SK-N-SH treated with all-trans-retinoic acid at 6 μM for 48 hours (cell line): Measurements from ENCODE around the gene PAPPA.

Experiments used
- ATAC-seq: fragments of 200-7000 bp; cut with Tn5 transposase; 3 replicates; pipeline ENCODE4 v1.9.1; 2020; ENCODE audit warnings: mild to moderate bottlenecking, moderate library complexity
- ARNTL ChIP-seq: fragments of 450-650 bp; formaldehyde crosslinking; IDR thresholded peaks from 2 replicates; pipeline ENCODE4 v1.5.0; 2020; ENCODE audit warnings: low read depth, mild to moderate bottlenecking, moderate library complexity, borderline replicate concordance
- BACH2 ChIP-seq: fragments of 250-450 bp; sonication (Bioruptor Pico); IDR thresholded peaks from 2 replicates; pipeline ENCODE4 v1.9.0; 2021; ENCODE audit warnings: mild to moderate bottlenecking, borderline replicate concordance
- CREB5 ChIP-seq: fragments of 250-450 bp; sonication (Bioruptor Pico); IDR thresholded peaks from 2 replicates; pipeline ENCODE4 v1.5.1; 2020; ENCODE audit warnings: low read depth, mild to moderate bottlenecking, moderate library complexity
- CSDC2 ChIP-seq: fragments of 250-450 bp; sonication (Bioruptor Pico); IDR thresholded peaks from 2 replicates; pipeline ENCODE4 v1.5.0; 2020; ENCODE audit warnings: mild to moderate bottlenecking, moderate library complexity
- CSRNP3 ChIP-seq: fragments of 250-450 bp; sonication (Bioruptor Pico); IDR thresholded peaks from 2 replicates; pipeline ENCODE4 v1.5.1; 2021; ENCODE audit warnings: mild to moderate bottlenecking, moderate library complexity
- ESRRG ChIP-seq: fragments of 250-450 bp; sonication (Bioruptor Pico); IDR thresholded peaks from 2 replicates; pipeline ENCODE4 v1.6.1; 2021; ENCODE audit warnings: mild to moderate bottlenecking
- GLIS3 ChIP-seq: fragments of 250-450 bp; sonication (Bioruptor Pico); IDR thresholded peaks from 2 replicates; pipeline ENCODE4 v1.5.0; 2020; ENCODE audit warnings: mild to moderate bottlenecking, moderate library complexity
- ISL1 ChIP-seq: fragments of 250-450 bp; sonication (Bioruptor Pico); IDR thresholded peaks from 2 replicates; pipeline ENCODE4 v2.1.2; 2022; ENCODE audit warnings: mild to moderate bottlenecking, moderate library complexity
- OSR1 ChIP-seq: fragments of 250-450 bp; sonication (Bioruptor Pico); IDR thresholded peaks from 2 replicates; pipeline ENCODE4 v1.8.0; 2022; ENCODE audit warnings: moderate library complexity, mild to moderate bottlenecking, inconsistent platforms
- PATZ1 ChIP-seq: fragments of 250-450 bp; sonication (Bioruptor Pico); IDR thresholded peaks from 2 replicates; pipeline ENCODE4 v1.8.0; 2020; ENCODE audit warnings: mild to moderate bottlenecking, moderate library complexity, borderline replicate concordance
- POU6F1 ChIP-seq: fragments of 250-450 bp; sonication (Bioruptor Pico); IDR thresholded peaks from 2 replicates; pipeline ENCODE4 v1.8.0; 2021; ENCODE audit warnings: low read depth, mild to moderate bottlenecking, moderate library complexity, borderline replicate concordance
- PPARA ChIP-seq: fragments of 250-450 bp; sonication (Bioruptor Pico); IDR thresholded peaks from 2 replicates; pipeline ENCODE4 v1.5.0; 2020; ENCODE audit warnings: mild to moderate bottlenecking, borderline replicate concordance
- RARB ChIP-seq: fragments of 250-450 bp; sonication (Bioruptor Pico); IDR thresholded peaks from 2 replicates; pipeline ENCODE4 v1.8.0; 2021; ENCODE audit warnings: mild to moderate bottlenecking, moderate library complexity
- SNAI2 ChIP-seq: fragments of 250-450 bp; sonication (Bioruptor Pico); IDR thresholded peaks from 2 replicates; pipeline ENCODE4 v1.5.0; 2020; ENCODE audit warnings: mild to moderate bottlenecking, moderate library complexity
- TOX ChIP-seq: fragments of 250-450 bp; sonication (Bioruptor Pico); IDR thresholded peaks from 2 replicates; pipeline ENCODE4 v1.8.0; 2021; ENCODE audit warnings: mild to moderate bottlenecking, moderate library complexity, borderline replicate concordance
- TSHZ2 ChIP-seq: fragments of 250-450 bp; sonication (Bioruptor Pico); IDR thresholded peaks from 2 replicates; pipeline ENCODE4 v1.5.0; 2020; ENCODE audit warnings: mild to moderate bottlenecking, moderate library complexity
- ZC3H10 ChIP-seq: fragments of 250-450 bp; sonication (Bioruptor Pico); IDR thresholded peaks from 2 replicates; pipeline ENCODE4 v1.5.1; 2021; ENCODE audit warnings: mild to moderate bottlenecking, moderate library complexity
- ZFP3 ChIP-seq: fragments of 250-450 bp; sonication (Bioruptor Pico); IDR thresholded peaks from 2 replicates; pipeline ENCODE4 v1.5.0; 2020; ENCODE audit warnings: mild to moderate bottlenecking, moderate library complexity
- ZFP30 ChIP-seq: fragments of 450-650 bp; formaldehyde crosslinking; IDR thresholded peaks from 2 replicates; pipeline ENCODE4 v1.5.0; 2022; ENCODE audit warnings: mild to moderate bottlenecking, moderate library complexity
- ZNF565 ChIP-seq: fragments of 450-650 bp; formaldehyde crosslinking; conservative IDR thresholded peaks from 2 replicates; pipeline ENCODE4 v1.5.0; 2020; ENCODE audit warnings: low read depth, mild to moderate bottlenecking, moderate library complexity
- ZNF70 ChIP-seq: fragments of 450-650 bp; formaldehyde crosslinking; IDR thresholded peaks from 2 replicates; pipeline ENCODE4 v1.5.0; 2020; ENCODE audit warnings: mild to moderate bottlenecking, moderate library complexity
- ZNF8 ChIP-seq: fragments of 450-650 bp; formaldehyde crosslinking; IDR thresholded peaks from 2 replicates; pipeline ENCODE4 v1.5.0; 2020; ENCODE audit warnings: mild to moderate bottlenecking, moderate library complexity

Gene PAPPA

GRCh38 chr9:116278326-116278725 is 124.7 kb downstream of the PAPPA start:
- no peak for TF ChIP-seq ZFP3 (CRISPR knock-in tag)
- no peak for TF ChIP-seq ZC3H10
- TF ChIP-seq SNAI2 (CRISPR knock-in tag) = no peak
- TF ChIP-seq ESRRG (CRISPR knock-in tag) = no peak
- no peak for TF ChIP-seq ZFP30 (CRISPR knock-in tag)
- TF ChIP-seq OSR1 (CRISPR knock-in tag) = no peak
- TF ChIP-seq ISL1 = no peak
- no peak for TF ChIP-seq GLIS3 (CRISPR knock-in tag)
- TF ChIP-seq BACH2 = no peak
- no peak for TF ChIP-seq ZNF8
- TF ChIP-seq POU6F1 = no peak
- TF ChIP-seq TSHZ2 = no peak
- no peak for TF ChIP-seq ARNTL (CRISPR knock-in tag)
- TF ChIP-seq CSRNP3 = no peak
- TF ChIP-seq RARB (CRISPR knock-in tag) = no peak
- TF ChIP-seq CSDC2 (CRISPR knock-in tag) = no peak
- no peak for TF ChIP-seq ZNF565 (CRISPR knock-in tag)
- no peak for ATAC-seq

GRCh38 chr9:116279230-116279629 is 125.6 kb downstream of the PAPPA start:
- TF ChIP-seq PATZ1 (CRISPR knock-in tag) (no peak), GLIS3 (CRISPR knock-in tag) (no peak), SNAI2 (CRISPR knock-in tag) (no peak), CSRNP3 (no peak), ZNF565 (CRISPR knock-in tag) (no peak), OSR1 (CRISPR knock-in tag) (no peak)
- TF ChIP-seq, all 23 proteins: peak for 0

GRCh38 chr9:116280529-116280928 is 126.9 kb downstream of the PAPPA start:
- no peak for ATAC-seq
- TF ChIP-seq ZNF70 (CRISPR knock-in tag) = no peak
- TF ChIP-seq GLIS3 (CRISPR knock-in tag) = no peak
- no peak for TF ChIP-seq PPARA (CRISPR knock-in tag)
- TF ChIP-seq ZNF8 = no peak
- TF ChIP-seq OSR1 (CRISPR knock-in tag) = no peak
- TF ChIP-seq ZNF565 (CRISPR knock-in tag) = no peak
- TF ChIP-seq CREB5 (CRISPR knock-in tag) = no peak
- no peak for TF ChIP-seq PATZ1 (CRISPR knock-in tag)
- TF ChIP-seq RARB (CRISPR knock-in tag) = no peak
- no peak for TF ChIP-seq SNAI2 (CRISPR knock-in tag)
- TF ChIP-seq CSDC2 (CRISPR knock-in tag) = no peak
- no peak for TF ChIP-seq TOX
- no peak for TF ChIP-seq ZFP3 (CRISPR knock-in tag)
- TF ChIP-seq BACH2 = no peak
- no peak for TF ChIP-seq CSRNP3
- TF ChIP-seq ARNTL (CRISPR knock-in tag) = no peak

More at GRCh38 chr9:116279230-116279629, 125.6 kb downstream of the PAPPA start:
- no peak for ATAC-seq
